Ishikawa (cell line): ENCODE data around the gene LCA5L.

ENCODE experiments used
- CEBPB ChIP-seq: IDR thresholded peaks from 2 replicates; pipeline ENCODE4 v1.6.1; 2012
- CREB1 ChIP-seq: IDR thresholded peaks from 2 replicates; pipeline ENCODE4 v1.6.1; 2012; ENCODE audit warnings: low read depth
- EGR1 ChIP-seq: IDR thresholded peaks from 2 replicates; pipeline ENCODE4 v1.6.1; 2012
- EP300 ChIP-seq: IDR thresholded peaks from 2 replicates; pipeline ENCODE4 v1.6.1; 2012; ENCODE audit warnings: borderline replicate concordance
- FOXM1 ChIP-seq: IDR thresholded peaks from 2 replicates; pipeline ENCODE4 v1.6.1; 2012; ENCODE audit warnings: low read depth, borderline replicate concordance
- MAX ChIP-seq: IDR thresholded peaks from 2 replicates; pipeline ENCODE4 v1.6.1; 2012
- NFIC ChIP-seq: IDR thresholded peaks from 2 replicates; pipeline ENCODE4 v1.6.1; 2012
- RAD21 ChIP-seq: IDR thresholded peaks from 2 replicates; pipeline ENCODE4 v1.6.1; 2012; ENCODE audit warnings: low read depth
- REST ChIP-seq: IDR thresholded peaks from 2 replicates; pipeline ENCODE4 v1.6.1; 2012; ENCODE audit warnings: low read depth, mild to moderate bottlenecking
- TAF1 ChIP-seq: IDR thresholded peaks from 2 replicates; pipeline ENCODE4 v1.6.1; 2012; ENCODE audit warnings: low read depth, mild to moderate bottlenecking
- TCF12 ChIP-seq: IDR thresholded peaks from 2 replicates; pipeline ENCODE4 v1.6.1; 2012; ENCODE audit warnings: low read depth
- TEAD4 ChIP-seq: IDR thresholded peaks from 2 replicates; pipeline ENCODE4 v1.6.1; 2012
- USF1 ChIP-seq: IDR thresholded peaks from 2 replicates; pipeline ENCODE4 v1.6.1; 2012
- YY1 ChIP-seq: IDR thresholded peaks from 2 replicates; pipeline ENCODE4 v1.6.1; 2012; ENCODE audit warnings: low read depth
- ZBTB7A ChIP-seq: IDR thresholded peaks from 2 replicates; pipeline ENCODE4 v1.6.1; 2012; ENCODE audit warnings: low read depth

Gene LCA5L

GRCh38 chr21:39400173-39400572, 45.4 kb downstream of the LCA5L start:
- TF ChIP-seq CEBPB (no peak), YY1 (no peak), EP300 (no peak), ZBTB7A (no peak), MAX (no peak), EGR1 (no peak), REST (no peak), RAD21 (no peak), TAF1 (no peak), TEAD4 (no peak), TCF12 (no peak), FOXM1 (no peak), CREB1 (no peak), NFIC (no peak), USF1 (no peak)

- TF ChIP-seq REST (no peak), CEBPB (no peak), ZBTB7A (no peak), EP300 (no peak), NFIC (no peak)
Observed at GRCh38 chr21:39397646-39398385, 47.8 kb downstream of the LCA5L start.

GRCh38 chr21:39392981-39393380, 52.6 kb downstream of the LCA5L start:
- TF ChIP-seq TAF1 = no peak
- no peak for TF ChIP-seq FOXM1
- no peak for TF ChIP-seq TEAD4
- TF ChIP-seq MAX = no peak
- no peak for TF ChIP-seq EP300
- TF ChIP-seq RAD21 = no peak
- no peak for TF ChIP-seq ZBTB7A
- TF ChIP-seq CREB1 = no peak
- no peak for TF ChIP-seq USF1
- no peak for TF ChIP-seq REST
- no peak for TF ChIP-seq EGR1
- no peak for TF ChIP-seq CEBPB
- no peak for TF ChIP-seq YY1
- no peak for TF ChIP-seq TCF12
- TF ChIP-seq NFIC = no peak

GRCh38 chr21:39390212-39390765, 55.3 kb downstream of the LCA5L start:
- TF ChIP-seq CEBPB = no peak
- TF ChIP-seq TCF12 = no peak
- TF ChIP-seq CREB1 = no peak
- no peak for TF ChIP-seq FOXM1
- TF ChIP-seq TEAD4 = no peak
- TF ChIP-seq RAD21 = no peak
- TF ChIP-seq EP300 = no peak
- TF ChIP-seq REST = no peak
- no peak for TF ChIP-seq NFIC
- TF ChIP-seq EGR1 = no peak
- TF ChIP-seq TAF1 = no peak
- no peak for TF ChIP-seq MAX
- TF ChIP-seq USF1 = no peak
- TF ChIP-seq ZBTB7A = no peak
- TF ChIP-seq YY1 = no peak
